GM12875 (cell line): ENCODE data around the gene NYAP2.

ENCODE experiments used
- H3K4me3 ChIP-seq: one replicate; pipeline ENCODE4 v1.5.1; 2011; ENCODE audit warnings: low read depth, low read length, control low read depth
- TF ChIP-seq, protein P1 (sequence below): IDR thresholded peaks from 2 replicates; pipeline ENCODE4 v1.5.1; 2011; ENCODE audit warnings: low read depth, mild to moderate bottlenecking, control low read depth, inconsistent platforms, low read length, moderate library complexity, borderline replicate concordance; ENCODE audit not compliant: insufficient read depth

NYAP2 gene

DNA sequence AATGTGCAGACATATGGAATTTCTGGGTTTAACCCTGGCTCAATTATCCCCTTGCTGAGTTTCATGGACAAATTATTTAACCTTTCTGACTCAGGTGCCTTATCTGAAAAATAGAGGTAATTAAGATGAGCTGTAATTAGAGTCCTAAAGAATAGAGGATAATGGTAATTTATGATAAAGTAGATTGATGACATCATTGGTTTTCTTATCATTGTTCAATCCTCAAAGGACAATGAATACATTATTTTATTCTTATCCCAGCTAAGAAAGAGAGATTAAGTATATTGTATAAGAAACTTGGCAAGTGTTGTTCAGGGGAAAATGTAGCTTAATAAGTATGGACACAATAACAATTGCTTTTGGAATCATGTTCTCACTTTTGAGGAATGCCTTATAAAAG, 279.3 kb downstream of the NYAP2 start:
- no peak overlapping the region for H3K4me3 ChIP-seq
- TF ChIP-seq, protein P1, sequence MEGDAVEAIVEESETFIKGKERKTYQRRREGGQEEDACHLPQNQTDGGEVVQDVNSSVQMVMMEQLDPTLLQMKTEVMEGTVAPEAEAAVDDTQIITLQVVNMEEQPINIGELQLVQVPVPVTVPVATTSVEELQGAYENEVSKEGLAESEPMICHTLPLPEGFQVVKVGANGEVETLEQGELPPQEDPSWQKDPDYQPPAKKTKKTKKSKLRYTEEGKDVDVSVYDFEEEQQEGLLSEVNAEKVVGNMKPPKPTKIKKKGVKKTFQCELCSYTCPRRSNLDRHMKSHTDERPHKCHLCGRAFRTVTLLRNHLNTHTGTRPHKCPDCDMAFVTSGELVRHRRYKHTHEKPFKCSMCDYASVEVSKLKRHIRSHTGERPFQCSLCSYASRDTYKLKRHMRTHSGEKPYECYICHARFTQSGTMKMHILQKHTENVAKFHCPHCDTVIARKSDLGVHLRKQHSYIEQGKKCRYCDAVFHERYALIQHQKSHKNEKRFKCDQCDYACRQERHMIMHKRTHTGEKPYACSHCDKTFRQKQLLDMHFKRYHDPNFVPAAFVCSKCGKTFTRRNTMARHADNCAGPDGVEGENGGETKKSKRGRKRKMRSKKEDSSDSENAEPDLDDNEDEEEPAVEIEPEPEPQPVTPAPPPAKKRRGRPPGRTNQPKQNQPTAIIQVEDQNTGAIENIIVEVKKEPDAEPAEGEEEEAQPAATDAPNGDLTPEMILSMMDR: no peak

DNA sequence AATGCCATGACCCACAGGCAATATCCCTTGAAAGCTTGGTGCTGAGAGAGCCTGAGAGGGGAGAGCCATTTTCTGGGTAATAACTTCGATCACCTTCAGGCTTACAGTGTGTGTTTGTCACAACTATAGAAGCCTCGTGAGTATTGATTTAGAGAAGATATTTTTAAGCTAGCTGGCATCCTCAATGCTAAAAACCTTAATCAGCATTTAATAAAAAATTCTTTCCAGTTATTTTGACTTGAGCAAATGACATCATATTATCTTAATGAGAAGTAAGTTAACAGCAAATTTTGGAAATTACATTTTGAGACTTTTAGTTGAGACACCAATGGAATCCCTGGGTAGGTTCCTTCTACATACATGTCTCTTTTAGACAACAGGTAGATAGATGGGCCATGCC, 283.7 kb downstream of the NYAP2 start:
- TF ChIP-seq, protein P1: no peak
- no peak overlapping the region for H3K4me3 ChIP-seq

DNA sequence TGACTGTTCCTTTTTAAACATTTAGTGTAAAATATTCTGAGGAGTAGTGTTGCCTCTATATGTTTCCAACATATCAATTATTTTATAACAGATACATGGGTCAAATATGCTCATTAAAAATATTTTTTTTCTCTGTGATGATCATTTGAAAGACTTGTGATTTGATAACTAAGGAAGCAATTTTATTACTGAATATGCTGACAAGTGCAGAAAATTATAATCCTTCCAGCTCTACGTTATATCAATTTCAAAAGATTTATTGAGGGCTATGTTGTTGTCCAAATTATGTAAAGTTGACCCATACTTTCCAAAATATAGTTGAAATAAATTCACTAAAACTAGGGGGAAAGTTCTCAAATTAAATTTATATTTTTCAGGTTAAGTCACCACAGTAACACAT, 290.6 kb downstream of the NYAP2 start:
- TF ChIP-seq, protein P1: no peak
- no peak overlapping the region for H3K4me3 ChIP-seq

DNA sequence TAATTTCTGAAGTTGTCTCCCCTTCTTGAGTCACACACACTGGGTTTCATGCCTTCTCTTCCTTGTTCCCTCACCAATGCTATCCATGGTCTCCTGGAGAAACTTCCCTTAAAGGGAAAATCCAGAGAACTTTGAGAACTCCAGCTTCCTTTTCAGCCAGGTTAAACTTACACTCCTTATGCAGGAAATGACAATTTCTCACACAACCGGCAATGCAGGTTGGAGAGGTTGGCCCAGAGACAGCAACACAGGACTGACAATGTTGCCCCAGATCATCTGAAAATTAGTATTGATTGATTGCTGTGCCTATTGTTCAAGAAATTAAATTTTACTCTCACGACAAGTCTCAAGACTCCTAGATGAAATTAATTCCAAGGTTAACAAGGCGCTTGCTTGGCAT, 292.2 kb downstream of the NYAP2 start:
- TF ChIP-seq, protein P1: no peak
- no peak overlapping the region for H3K4me3 ChIP-seq

DNA sequence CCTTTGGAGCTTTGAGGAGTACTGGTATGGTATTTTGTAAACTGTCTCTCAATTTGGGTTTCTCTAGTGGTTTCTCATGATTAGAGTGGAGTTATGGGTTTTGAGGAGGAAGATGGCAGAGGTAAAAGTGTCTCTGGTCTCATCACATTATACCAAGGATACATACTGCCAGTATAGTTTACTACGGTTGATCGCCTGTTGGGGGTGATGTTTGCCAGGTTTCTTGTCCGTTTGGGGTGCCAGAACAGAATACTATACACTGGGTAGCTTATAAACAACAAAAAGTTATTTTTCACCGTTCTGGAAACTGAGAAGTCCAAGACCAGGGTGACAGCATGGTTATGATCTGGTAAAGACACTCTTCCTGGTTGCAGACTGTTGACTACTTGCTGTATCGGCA, 293.7 kb downstream of the NYAP2 start:
- H3K4me3 ChIP-seq: no peak overlapping the region
- TF ChIP-seq, protein P1: no peak

DNA sequence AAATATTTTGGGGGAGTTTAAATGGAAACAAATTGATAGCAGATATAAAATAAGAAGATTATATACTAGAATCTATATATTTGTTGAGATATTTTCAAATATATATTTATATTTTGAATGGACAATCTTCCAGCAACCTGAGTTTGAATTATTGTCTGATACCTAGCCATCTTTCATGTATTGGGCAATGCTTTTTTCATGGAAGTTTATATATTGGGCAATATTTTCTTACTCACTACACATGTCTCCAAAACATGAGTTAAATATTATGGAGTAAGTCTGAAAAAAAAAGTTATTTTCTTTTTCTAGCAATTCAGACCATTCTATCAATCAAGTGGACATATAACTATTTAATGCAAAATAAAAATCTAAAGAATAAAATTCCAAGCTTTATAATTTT, 295.2 kb downstream of the NYAP2 start:
- TF ChIP-seq, protein P1: no peak
- no peak overlapping the region for H3K4me3 ChIP-seq

DNA sequence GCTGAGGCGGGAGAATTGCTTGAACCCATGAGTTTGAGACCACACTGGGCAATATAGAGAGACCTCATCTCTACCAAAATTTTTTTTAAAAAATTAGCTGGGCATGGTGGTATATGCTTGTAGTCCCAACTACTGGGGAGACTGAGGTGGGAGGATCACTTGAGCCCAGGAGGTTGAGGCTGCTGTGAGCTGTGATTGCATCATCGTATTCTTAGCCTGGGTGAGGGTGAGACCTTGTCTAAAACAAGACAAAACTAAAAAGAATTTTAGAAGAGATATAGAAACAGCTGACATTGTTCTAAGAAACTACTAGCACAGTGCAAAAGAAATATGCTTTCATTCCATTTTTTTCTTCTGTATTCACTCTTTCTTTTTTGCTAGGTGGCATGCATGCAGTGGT, 298.4 kb downstream of the NYAP2 start:
- H3K4me3 ChIP-seq: no peak overlapping the region
- TF ChIP-seq, protein P1: no peak
